CD14-positive monocyte (primary cell): ENCODE data around the gene ST3GAL2. TPM values are rescaled to one million over a fixed set of nuclear protein-coding genes. Genes with fewer than 3 reads are reported as not detected.

Experiments
- DNase-seq, 3 donors: peaks; one replicate each; pipeline ENCODE4 v3.0.0-alpha.2; 2011 to 2022
- H2AFZ ChIP-seq: 2 replicates; pipeline ENCODE4 v1.6.0; 2012; ENCODE audit warnings: mild to moderate bottlenecking, low read depth, low read length, inconsistent platforms; ENCODE audit not compliant: insufficient read depth, poor library complexity, severe bottlenecking
- H3K27ac ChIP-seq, 2 donors: 1 replicate in 1 of 2; 2 replicates in 1 of 2; pipeline ENCODE4 v1.5.1; 2012 to 2013; ENCODE audit warnings: low read length in 2 of 2, control low read depth in 1 of 2, inconsistent platforms in 1 of 2, low read depth in 1 of 2, mild to moderate bottlenecking in 1 of 2
- H3K27me3 ChIP-seq, 2 donors: one replicate each; pipeline versions ENCODE4 v1.6.0 to v1.6.1; 2011 to 2013; ENCODE audit warnings: low read length in 2 of 2; ENCODE audit not compliant: control insufficient read depth in 2 of 2, insufficient read depth in 2 of 2
- H3K36me3 ChIP-seq, 2 donors: replicated peaks in 1 of 2; 1 replicate in 1 of 2; 2 replicates in 1 of 2; pipeline versions ENCODE4 v1.5.1 to v1.6.1; 2012 to 2013; ENCODE audit warnings: low read length in 2 of 2, control low read depth in 1 of 2, inconsistent platforms in 1 of 2, mild to moderate bottlenecking in 1 of 2; ENCODE audit not compliant: insufficient read depth in 2 of 2, control insufficient read depth in 1 of 2
- H3K4me1 ChIP-seq, 2 donors: 1 replicate in 1 of 2; 2 replicates in 1 of 2; pipeline versions ENCODE4 v1.5.1 to v1.6.1; 2012 to 2013; ENCODE audit warnings: low read length in 2 of 2, control low read depth in 1 of 2, inconsistent platforms in 1 of 2, mild to moderate bottlenecking in 1 of 2, moderate library complexity in 1 of 2; ENCODE audit not compliant: insufficient read depth in 2 of 2, control insufficient read depth in 1 of 2
- H3K4me2 ChIP-seq: replicated peaks from 2 replicates; pipeline ENCODE3; 2012; ENCODE audit warnings: low read length, moderate library complexity, mild to moderate bottlenecking; ENCODE audit not compliant: poor library complexity, severe bottlenecking; ENCODE audit errors: extremely low read depth
- H3K4me3 ChIP-seq, 3 experiments: fragments of 200-600 bp in 1 of 3; sonication (generic) in 1 of 3; replicated peaks in 1 of 3; 1 replicate in 2 of 3; 2 replicates in 1 of 3; pipeline ENCODE4 v1.5.1; 2011 to 2013; ENCODE audit warnings: low read length in 3 of 3, mild to moderate bottlenecking in 3 of 3, control low read depth in 2 of 3, low read depth in 2 of 3, inconsistent platforms in 1 of 3, moderate library complexity in 1 of 3
- H3K79me2 ChIP-seq: 2 replicates; pipeline ENCODE4 v1.6.0; 2012; ENCODE audit warnings: mild to moderate bottlenecking, control low read depth, inconsistent platforms, low read length, moderate library complexity; ENCODE audit not compliant: insufficient read depth
- H3K9ac ChIP-seq: 2 replicates; pipeline ENCODE4 v1.6.0; 2017; ENCODE audit warnings: low read length, mild to moderate bottlenecking; ENCODE audit not compliant: insufficient read depth, poor library complexity, severe bottlenecking
- H3K9me3 ChIP-seq, 2 donors: replicated peaks in 1 of 2; 1 replicate in 1 of 2; 2 replicates in 1 of 2; pipeline versions ENCODE4 v1.5.1 to v1.6.1; 2012 to 2013; ENCODE audit warnings: low read length in 2 of 2, control low read depth in 1 of 2; ENCODE audit not compliant: control insufficient read depth in 1 of 2, insufficient read depth in 1 of 2
- H4K20me1 ChIP-seq: 2 replicates; pipeline ENCODE4 v1.6.0; 2012; ENCODE audit warnings: mild to moderate bottlenecking, low read length, control low read depth, moderate library complexity; ENCODE audit not compliant: insufficient read depth
- H3K27ac Mint-ChIP-seq, 7 donors: one replicate each; pipeline ENCODE4 v1.8.0; 2020; ENCODE audit warnings: mild to moderate bottlenecking in 7 of 7, mixed read lengths in 7 of 7, moderate library complexity in 6 of 7, inconsistent platforms in 2 of 7
- H3K27me3 Mint-ChIP-seq, 3 donors: one replicate each; pipeline ENCODE4 v1.8.0; 2021 to 2022; ENCODE audit warnings: low read depth in 3 of 3, mild to moderate bottlenecking in 3 of 3, mixed read lengths in 3 of 3, moderate library complexity in 3 of 3, inconsistent platforms in 1 of 3
- H3K36me3 Mint-ChIP-seq, 2 donors: one replicate each; pipeline ENCODE4 v1.8.0; 2020; ENCODE audit warnings: mixed read lengths in 2 of 2, inconsistent platforms in 1 of 2, mild to moderate bottlenecking in 1 of 2
- H3K4me1 Mint-ChIP-seq: one replicate; pipeline ENCODE4 v1.8.0; 2020; ENCODE audit warnings: mild to moderate bottlenecking, mixed read lengths
- H3K4me3 Mint-ChIP-seq, 2 donors: one replicate each; pipeline ENCODE4 v1.8.0; 2020; ENCODE audit warnings: mild to moderate bottlenecking in 2 of 2, mixed read lengths in 2 of 2, moderate library complexity in 1 of 2
- H3K9me3 Mint-ChIP-seq, 7 donors: one replicate each; pipeline ENCODE4 v1.8.0; 2020 to 2022; ENCODE audit warnings: mixed read lengths in 7 of 7, mild to moderate bottlenecking in 6 of 7, moderate library complexity in 6 of 7, inconsistent platforms in 2 of 7
- CTCF ChIP-seq: fragments of 200-600 bp; IDR thresholded peaks from one replicate; pipeline ENCODE4 v1.8.0; 2022; ENCODE audit warnings: antibody characterized with exemption, mild to moderate bottlenecking
- WGBS: methylation state at CpG from one replicate; pipeline ENCODE4 v1.1.5; 2013; ENCODE audit warnings: missing lambda C conversion rate; ENCODE audit not compliant: insufficient coverage; 5-methylcytosine and 5-hydroxymethylcytosine counted together
- intact Hi-C, 2 donors: fragments of 100-400 bp; cut with micrococcal nuclease; formaldehyde crosslinking; loops; one replicate each; pipeline versions ENCODE4 v1.15.0 to v1.15.1; 2023
- polyA plus RNA-seq, 3 donors: library from polyadenylated mRNA; depleted of rRNA in 1 of 3; unstranded in 2 of 3; stranded (reverse) in 1 of 3; fragments of 300-500 nt in 2 of 3; fragments of >200 nt in 1 of 3; fragmentation: Illumina TruSeq in 2 of 3; gene quantifications; 1 replicate in 2 of 3; 2 replicates in 1 of 3; pipeline ENCODE4 v1.2.3, GENCODE V29; 2012 to 2021

The ST3GAL2 gene
- polyA plus RNA-seq, 3 donors, result 13.5 to 20.0 (median 18.4) TPM

GRCh38 chr16:70481929-70482536 lies 43.1 kb upstream of the ST3GAL2 start:
- Histone ChIP-seq H3K4me2 (no peak overlapping the region), H3K79me2 (no peaks in the 10 kb centered on the region), H3K4me3 (no peak overlapping the region), H3K9ac (no peak overlapping the region), H4K20me1 (no peaks in the 10 kb centered on the region), H3K27me3 (no peaks in the 10 kb centered on the region), H3K4me1 (no peaks in the 10 kb centered on the region), H3K27ac (no peak overlapping the region), H3K36me3 (peaks cover 80 to 95% of the 10 kb centered on the region in 2 donors), H2AFZ (no peak overlapping the region), H3K9me3 (no peaks in the 10 kb centered on the region)
- H3K36me3 Mint-ChIP-seq, result peaks cover 58 to 91% of the 10 kb centered on the region in 2 donors
- intact Hi-C loops, result no loop called here
- TF ChIP-seq CTCF, result no peak
- H3K4me1 Mint-ChIP-seq, result peaks cover 5% of the 10 kb centered on the region
- H3K27me3 Mint-ChIP-seq, result no peaks in the 10 kb centered on the region
- H3K4me3 Mint-ChIP-seq, result no peak overlapping the region
- DNase-seq, result no peak
- H3K9me3 Mint-ChIP-seq, result no peaks in the 10 kb centered on the region
- 91% methylated on average over 5 of the region's 7 CpGs for WGBS
- H3K27ac Mint-ChIP-seq, result peak overlapping the region in 2 of 7 donors; percentile 74 to 78

- no peak overlapping the region for H3K27ac ChIP-seq
- H3K9ac ChIP-seq, result no peak overlapping the region
- H3K4me1 ChIP-seq, result no peaks in the 10 kb centered on the region
- no peak for TF ChIP-seq CTCF
- H3K27me3 ChIP-seq, result no peaks in the 10 kb centered on the region
- H3K27me3 Mint-ChIP-seq, result no peaks in the 10 kb centered on the region
- peak overlapping the region in 3 of 7 donors; percentile 33 to 61 (median 40) for H3K27ac Mint-ChIP-seq
- no peak overlapping the region for H3K4me3 ChIP-seq
- intact Hi-C loops, result no loop called here
- peaks cover 59 to 88% of the 10 kb centered on the region in 2 donors for H3K36me3 Mint-ChIP-seq
- peaks cover 10% of the 10 kb centered on the region for H3K4me1 Mint-ChIP-seq
- H3K9me3 Mint-ChIP-seq, result no peaks in the 10 kb centered on the region
- H3K79me2 ChIP-seq, result no peaks in the 10 kb centered on the region
- H3K4me3 Mint-ChIP-seq, result no peak overlapping the region
- no peaks in the 10 kb centered on the region for H3K9me3 ChIP-seq
- DNase-seq, result no peak
- peaks cover 70 to 89% of the 10 kb centered on the region in 2 donors for H3K36me3 ChIP-seq
- H3K4me2 ChIP-seq, result no peak overlapping the region
- WGBS, result 99% methylated on average over 13 of the region's 17 CpGs
- no peaks in the 10 kb centered on the region for H4K20me1 ChIP-seq
- H2AFZ ChIP-seq, result no peak overlapping the region
These were observed 41.5 kb upstream of the ST3GAL2 start for GRCh38 chr16:70480127-70481105.
